GM21526 (cell line): ENCODE data around the gene AIFM2.

ENCODE experiments used
- ATAC-seq: cut with Tn5 transposase; IDR thresholded peaks from one replicate; pipeline ENCODE4 v1.9.1; 2021; ENCODE audit warnings: moderate library complexity; ENCODE audit not compliant: unreplicated experiment, low FRiP score

The AIFM2 gene

GRCh38 chr10:70146489-70147258 lies 14.0 kb upstream of the AIFM2 start, which contains the start of gene TYSND1:
TSS of gene TYSND1 (minus strand) at chr10:70146700. CDS start at chr10:70146586, 114 bp downstream.
- peak; percentile 91 for ATAC-seq

- peak; percentile 38 for ATAC-seq
These were observed 13.3 kb upstream of the AIFM2 start for GRCh38 chr10:70145666-70146488.

- peak; percentile 17 for ATAC-seq
These were observed 12.6 kb upstream of the AIFM2 start for GRCh38 chr10:70145166-70145665.

- ATAC-seq = no peak
These were observed 11.9 kb upstream of the AIFM2 start for GRCh38 chr10:70144372-70145110.

- ATAC-seq = no peak
These were observed 9.9 kb upstream of the AIFM2 start for GRCh38 chr10:70142555-70142954.

- ATAC-seq = no peak
These were observed 7.7 kb upstream of the AIFM2 start for GRCh38 chr10:70140297-70140696.

- ATAC-seq = no peak
These were observed 7.3 kb upstream of the AIFM2 start for GRCh38 chr10:70139997-70140250.

- no peak for ATAC-seq
These were observed 6.7 kb upstream of the AIFM2 start for GRCh38 chr10:70139151-70139996.

- no peak for ATAC-seq
These were observed 5.6 kb upstream of the AIFM2 start for GRCh38 chr10:70137927-70138883.

- no peak for ATAC-seq
These were observed 4.5 kb upstream of the AIFM2 start for GRCh38 chr10:70137135-70137534.

- no peak for ATAC-seq
These were observed 3.1 kb upstream of the AIFM2 start for GRCh38 chr10:70135684-70136083.

- no peak for ATAC-seq
These were observed 2.4 kb upstream of the AIFM2 start for GRCh38 chr10:70135046-70135445.

- no peak for ATAC-seq
These were observed 1.1 kb downstream of the AIFM2 start for GRCh38 chr10:70131560-70131937.

- ATAC-seq = no peak
These were observed 1.6 kb downstream of the AIFM2 start for GRCh38 chr10:70130878-70131559.

- ATAC-seq = no peak
These were observed 5.8 kb downstream of the AIFM2 start for GRCh38 chr10:70126700-70127395.

- ATAC-seq = no peak
These were observed 6.6 kb downstream of the AIFM2 start for GRCh38 chr10:70125918-70126552.

- no peak for ATAC-seq
These were observed 7.7 kb downstream of the AIFM2 start for GRCh38 chr10:70124918-70125317.
